DND-41 (cell line): ENCODE measurements around the gene USH1C.

Source experiments
- CTCF ChIP-seq: IDR thresholded peaks from 2 replicates; pipeline ENCODE4 v1.5.1; 2012; ENCODE audit warnings: borderline replicate concordance, low read length, moderate library complexity, mild to moderate bottlenecking; ENCODE audit not compliant: poor library complexity, severe bottlenecking; ENCODE audit errors: extremely low read depth
- EZH2 ChIP-seq: IDR thresholded peaks from 3 replicates; pipeline ENCODE4 v1.6.1; 2012; ENCODE audit warnings: borderline replicate concordance, low read depth, mild to moderate bottlenecking, moderate library complexity, low read length, inconsistent platforms; ENCODE audit not compliant: severe bottlenecking

DNA sequence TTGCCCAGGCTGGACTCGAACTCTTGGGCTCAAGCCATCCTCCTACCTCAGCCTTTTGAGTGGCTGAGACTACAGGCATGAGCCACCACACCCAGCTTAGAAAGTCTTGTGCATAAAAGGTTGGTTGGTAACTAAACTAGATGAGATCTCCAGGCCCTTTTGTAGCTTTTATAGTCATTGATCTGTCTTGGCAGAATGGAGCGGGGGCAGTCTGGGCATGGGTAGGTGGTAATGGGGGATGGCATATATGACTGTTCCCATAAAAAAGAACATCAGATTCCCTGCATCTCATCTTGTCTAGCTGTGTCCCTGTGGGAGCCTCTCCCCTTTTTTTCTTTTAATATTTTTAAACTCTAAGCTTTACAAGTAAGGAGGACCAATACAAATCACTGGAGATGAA lies 97.7 kb downstream of the USH1C start:
- no peak for TF ChIP-seq EZH2
- TF ChIP-seq CTCF = no peak
